ENCODE results near the gene SLC24A3.

SLC24A3 gene

GRCh38 chr20:19212469-19212815 is at the start of gene SLC24A3:
SLC24A3 (plus strand) TSS chr20:19212642.
- no peak for DNase-seq

GRCh38 chr20:19170148-19170547 is 42.3 kb upstream of the SLC24A3 start:
- DNase-seq: no peak

DNA sequence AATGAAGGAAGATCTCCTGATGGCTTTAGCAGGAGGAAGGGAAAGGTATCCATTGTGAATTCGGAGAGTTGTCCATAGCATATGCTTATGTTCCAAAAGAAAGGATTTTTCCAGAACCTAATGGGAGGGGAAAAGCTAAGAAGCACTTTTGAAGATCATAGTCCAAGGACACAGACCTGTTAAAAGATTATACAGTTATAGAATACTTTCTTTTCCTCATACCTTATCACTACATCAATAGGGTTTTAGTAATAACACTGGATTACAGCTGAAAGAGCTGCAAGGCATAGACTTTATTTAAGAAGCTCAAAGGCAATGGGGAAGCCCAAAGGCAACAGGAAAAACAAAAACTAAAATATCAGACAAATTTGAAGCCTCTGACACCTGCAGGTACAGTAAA is 39.8 kb upstream of the SLC24A3 start:
- DNase-seq: no peak

DNA sequence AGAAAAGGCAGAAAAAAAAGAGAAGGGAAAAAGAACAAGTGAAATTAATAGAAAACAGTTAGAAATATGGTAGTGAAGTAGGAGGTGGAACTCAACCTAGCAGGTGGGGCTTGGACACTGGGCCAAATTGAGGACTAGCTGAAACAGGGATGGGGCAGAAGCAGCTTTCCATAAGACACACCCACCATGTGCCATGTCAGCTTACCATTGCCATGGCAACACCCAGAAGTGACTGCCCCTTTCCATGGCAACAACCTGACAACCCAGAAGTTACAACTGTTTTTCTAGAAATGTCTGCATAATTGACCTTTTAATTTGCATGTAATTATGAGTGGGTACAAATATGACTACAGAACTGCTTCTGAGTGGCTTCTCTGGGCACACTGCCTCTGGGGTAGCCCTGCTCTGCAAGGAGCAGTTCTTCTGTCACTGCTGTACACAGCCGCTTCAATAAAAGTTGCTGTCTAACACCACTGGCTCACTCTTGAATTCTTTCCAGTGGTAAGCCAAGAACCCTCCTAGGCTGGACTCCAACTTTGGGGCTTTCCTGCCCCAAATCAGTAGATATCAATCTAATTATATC is 35.9 kb upstream of the SLC24A3 start:
- DNase-seq: no peak

- DNase-seq: no peak
Observed at GRCh38 chr20:19181552-19181951, 30.9 kb upstream of the SLC24A3 start.

GRCh38 chr20:19185083-19185482 is 27.4 kb upstream of the SLC24A3 start:
- DNase-seq: no peak

DNA sequence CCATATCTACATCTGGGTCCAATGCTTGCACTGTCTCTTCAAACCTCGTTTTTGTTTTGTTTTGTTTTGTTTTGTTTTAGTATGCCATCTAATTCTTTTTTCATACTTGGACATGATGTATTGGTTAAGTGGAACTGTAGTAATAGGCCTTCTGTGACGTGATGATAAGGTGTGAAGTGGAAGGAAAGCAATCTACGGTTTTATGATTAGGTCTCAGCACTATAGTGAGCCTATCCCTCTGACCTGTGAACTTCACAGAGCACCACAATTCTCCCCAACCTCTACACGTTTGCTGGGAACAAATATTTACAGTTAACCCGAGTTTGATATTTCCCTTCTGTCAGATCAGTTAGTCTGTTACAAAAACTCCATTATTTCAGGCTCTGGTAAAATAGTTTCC is 19.1 kb upstream of the SLC24A3 start:
- no peak for DNase-seq

DNA sequence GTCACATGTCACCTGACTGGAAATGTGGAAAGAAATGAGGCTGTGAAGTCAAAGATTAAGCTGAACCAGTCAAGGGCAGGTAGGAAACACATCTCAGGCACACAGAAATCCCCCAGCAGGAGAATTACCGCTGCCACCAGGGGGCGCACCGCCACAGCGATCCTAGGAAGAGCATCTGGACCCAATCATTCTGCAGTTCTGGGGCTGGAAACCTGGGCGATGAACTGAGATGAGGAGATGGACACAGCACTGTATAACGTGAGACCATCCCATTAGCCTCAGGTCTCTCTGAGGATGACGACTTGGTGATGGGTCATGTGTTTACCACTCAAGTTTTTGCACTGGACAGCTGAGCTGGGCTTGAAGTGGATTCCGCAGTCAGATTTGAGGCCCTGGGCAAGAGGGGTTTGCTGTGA is 6.5 kb upstream of the SLC24A3 start:
- no peak for DNase-seq

GRCh38 chr20:19207541-19207940 is 4.9 kb upstream of the SLC24A3 start:
- no peak for DNase-seq

DNA sequence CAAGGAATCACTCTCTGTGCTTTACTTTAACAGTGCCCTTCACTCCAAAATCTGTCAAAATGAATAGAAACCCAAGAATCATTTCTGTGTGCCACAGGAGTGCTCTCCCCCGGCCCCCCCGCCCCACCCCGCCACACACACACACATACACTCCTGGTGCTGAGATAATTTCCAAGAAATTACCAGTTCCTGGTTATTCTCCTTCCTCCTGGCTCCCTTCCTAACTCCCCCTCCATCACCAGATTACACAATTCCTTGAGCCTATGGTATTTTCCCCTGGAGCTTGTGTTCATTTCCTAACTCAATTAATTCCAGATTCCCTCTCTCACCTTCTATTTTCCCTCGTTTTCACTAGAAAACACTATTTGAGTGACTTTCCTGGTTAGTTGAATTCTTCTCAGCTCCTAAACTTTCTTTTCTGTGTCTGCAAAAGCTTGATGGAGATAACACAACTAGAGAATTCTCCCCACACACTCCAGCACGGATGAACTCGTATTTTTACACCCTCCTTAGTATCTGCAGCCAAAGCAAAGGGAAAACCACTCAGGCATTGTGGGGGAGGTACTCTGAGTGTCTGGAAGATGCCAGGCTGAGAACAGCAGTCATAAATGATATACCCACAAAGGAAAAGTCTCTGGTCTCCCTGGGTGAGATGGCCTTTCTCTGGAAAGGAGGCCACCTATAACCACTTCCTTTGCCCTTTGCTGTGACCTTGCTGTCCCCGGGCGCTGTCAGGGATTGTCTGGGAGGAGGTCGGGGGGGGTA is 1.9 kb upstream of the SLC24A3 start:
- no peak for DNase-seq

- DNase-seq: no peak
Observed at GRCh38 chr20:19211252-19211651, 1.2 kb upstream of the SLC24A3 start.

DNA sequence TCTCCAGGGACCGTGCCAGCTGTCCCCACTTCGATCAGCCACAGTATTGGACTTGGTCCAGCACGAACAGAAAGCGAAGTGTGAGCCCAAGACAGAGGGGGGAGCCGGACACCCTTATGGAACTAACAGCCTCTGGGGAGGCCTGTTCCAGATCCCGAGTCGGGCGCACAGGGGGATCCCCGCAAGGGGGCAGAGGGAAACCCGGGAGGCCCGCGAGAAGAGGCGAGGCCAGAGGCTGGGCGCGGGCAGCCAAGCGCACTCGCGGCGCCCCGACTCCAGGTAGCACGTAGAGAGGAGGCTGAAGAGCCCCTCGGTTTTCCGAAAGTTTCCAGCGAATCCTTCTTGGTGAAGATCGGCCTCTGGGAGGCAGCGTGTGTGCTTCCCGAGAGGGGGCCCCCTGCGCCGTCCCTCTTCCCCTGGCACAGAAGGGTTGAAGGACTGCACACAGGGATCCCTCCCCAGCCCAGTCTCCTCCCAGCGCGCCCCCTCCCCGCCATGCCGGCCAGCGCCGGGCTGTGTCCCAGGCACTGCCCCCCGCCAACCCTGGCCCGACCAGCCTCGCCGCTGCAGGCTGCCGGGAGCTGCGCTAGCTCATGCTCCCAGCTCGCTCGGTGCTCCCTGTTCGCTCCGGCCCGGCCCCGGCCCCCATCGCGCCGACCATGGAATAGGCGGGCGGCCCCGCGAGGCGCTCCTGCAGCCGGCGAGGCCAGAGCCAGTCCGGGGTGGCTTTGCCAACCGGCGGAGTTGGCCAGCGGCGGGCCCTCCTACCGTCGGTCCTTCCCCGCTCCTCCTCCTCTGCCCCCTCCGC is 577 bp upstream of the SLC24A3 start:
- DNase-seq: peak; percentile 77

GRCh38 chr20:19212821-19213502 is 520 bp downstream of the SLC24A3 start:
- DNase-seq: peak; percentile 20

DNA sequence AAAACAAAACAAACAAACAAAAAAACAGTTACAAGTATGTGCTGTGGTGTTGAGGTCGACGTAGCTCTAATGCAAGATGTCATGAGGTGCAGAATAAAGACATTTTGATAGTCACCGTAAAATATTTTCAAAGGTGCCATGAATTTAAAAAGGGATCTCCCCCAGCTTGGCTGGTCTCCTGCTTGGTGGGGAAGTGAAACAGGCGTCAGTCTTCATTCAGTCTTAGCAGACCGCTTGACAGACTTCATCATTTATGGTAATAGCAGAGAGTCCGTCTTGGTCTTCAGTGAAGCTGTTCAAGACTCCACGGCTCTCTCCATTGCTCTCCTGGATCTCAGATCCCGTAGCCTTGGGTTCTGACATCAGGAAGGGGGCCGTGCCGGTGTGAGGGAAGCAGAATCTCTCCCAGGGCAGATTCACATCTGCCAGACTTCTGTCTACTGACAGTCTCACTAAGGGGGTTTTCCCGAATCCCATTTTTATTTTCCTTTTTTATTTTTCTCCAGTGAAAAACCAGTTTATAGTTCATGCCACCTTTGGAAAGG is 1.6 kb downstream of the SLC24A3 start:
- DNase-seq: no peak

DNA sequence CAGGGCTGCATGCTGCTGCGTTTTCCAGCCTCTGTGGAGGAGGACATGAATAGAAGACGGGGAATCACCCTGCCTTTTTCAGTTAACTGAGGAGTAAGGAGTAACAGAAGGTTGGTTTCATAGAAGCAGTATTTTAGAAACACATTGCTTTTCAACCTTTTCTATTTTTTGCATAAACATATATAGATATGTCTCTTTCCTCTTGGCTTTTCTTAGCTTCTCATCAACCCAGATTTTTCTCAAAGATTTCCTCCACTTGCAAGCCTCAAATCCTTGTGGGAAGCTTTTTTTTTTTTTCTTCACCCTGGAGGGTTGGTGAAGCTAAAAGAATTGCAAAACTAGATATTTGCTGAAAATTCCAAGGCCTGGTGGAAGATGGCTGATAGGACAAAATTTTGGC is 6.0 kb downstream of the SLC24A3 start:
- DNase-seq: no peak

DNA sequence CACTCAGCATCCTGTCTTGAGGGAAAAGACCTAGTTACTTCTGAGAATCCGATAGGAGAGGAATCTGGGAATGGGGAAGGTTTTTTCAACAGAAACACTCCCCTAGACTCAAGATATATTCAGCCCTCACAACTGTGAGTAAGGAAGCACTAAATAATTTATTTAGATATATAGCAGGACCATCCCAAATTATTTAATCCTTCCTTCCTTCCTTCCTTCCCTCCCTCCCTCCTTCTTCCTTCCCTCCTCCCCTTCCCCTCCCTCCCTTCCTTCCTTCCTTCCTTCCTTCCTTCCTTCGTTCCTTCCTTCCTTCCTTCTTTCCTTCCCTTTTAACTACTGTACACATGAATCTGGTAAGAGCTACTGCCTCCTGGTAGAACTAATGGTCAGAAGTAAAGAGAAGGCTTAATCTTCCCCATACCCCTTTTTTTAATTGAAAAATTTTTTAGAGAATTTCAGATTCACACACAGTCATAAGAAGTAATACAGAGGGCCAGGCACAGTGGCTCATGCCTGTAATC is 10.1 kb downstream of the SLC24A3 start:
- DNase-seq: no peak

DNA sequence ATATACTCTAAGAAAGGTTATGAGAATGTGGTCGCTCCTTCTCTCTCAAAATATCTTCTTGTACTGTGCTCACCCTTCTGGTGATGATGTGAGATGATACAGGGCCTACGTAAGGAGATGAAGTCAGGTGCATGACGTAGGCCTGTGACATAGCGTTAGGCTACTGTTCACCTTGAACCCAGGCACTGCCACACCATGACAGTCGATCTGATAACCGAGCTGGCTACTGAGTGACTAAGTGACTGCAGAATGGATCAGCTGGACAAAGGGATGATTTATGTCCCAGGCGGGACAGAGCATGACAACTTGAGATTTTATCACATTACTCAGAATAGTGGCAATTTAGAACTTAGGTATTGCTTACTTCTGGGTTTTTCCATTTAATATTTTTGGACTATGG is 11.2 kb downstream of the SLC24A3 start:
- no peak for DNase-seq

DNA sequence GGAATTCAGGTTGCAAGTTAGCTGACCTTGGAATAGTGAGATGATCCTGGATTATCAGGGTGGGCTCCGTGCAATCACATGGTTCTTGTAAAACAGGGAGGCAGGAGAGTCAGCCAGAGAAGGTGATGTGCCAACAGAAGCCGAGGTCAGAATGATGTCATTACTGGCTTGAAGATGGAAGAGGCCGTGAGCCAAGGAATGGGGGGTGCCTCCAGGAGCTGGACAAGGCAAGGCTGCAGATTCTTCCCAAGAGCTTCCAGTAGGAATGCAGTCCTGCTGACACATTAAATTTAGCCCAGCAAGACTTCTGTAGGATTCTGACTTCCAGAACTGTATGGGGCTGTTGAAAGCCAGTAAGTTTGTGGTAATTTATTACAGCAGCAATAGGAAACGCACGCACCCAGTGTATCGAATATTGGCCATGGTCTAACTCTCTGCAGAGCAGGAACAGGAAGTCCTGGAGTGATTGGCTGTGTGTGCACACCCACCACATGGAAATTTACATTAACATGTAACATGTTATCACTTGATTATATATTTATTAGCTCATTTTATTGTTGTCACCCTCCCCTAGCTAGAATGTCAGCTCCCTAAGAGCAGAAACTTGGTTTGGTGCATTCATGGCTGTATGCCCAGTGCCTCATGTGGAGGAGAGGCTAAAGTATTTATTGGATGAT is 19.1 kb downstream of the SLC24A3 start:
- no peak for DNase-seq

- DNase-seq: no peak
Observed at GRCh38 chr20:19232997-19233794, 20.8 kb downstream of the SLC24A3 start.

GRCh38 chr20:19236371-19237055 is 24.1 kb downstream of the SLC24A3 start:
- no peak for DNase-seq

- no peak for DNase-seq
Observed at GRCh38 chr20:19241440-19241839, 29.0 kb downstream of the SLC24A3 start.

All from DMS79 (cell line).